ENCODE data around the gene PRKACA. TPM values are rescaled to one million over a fixed set of nuclear protein-coding genes. Genes with fewer than 3 reads are reported as not detected.

PRKACA gene
- total RNA-seq, 1 donor from 2014 or later: 87.1 TPM

DNA sequence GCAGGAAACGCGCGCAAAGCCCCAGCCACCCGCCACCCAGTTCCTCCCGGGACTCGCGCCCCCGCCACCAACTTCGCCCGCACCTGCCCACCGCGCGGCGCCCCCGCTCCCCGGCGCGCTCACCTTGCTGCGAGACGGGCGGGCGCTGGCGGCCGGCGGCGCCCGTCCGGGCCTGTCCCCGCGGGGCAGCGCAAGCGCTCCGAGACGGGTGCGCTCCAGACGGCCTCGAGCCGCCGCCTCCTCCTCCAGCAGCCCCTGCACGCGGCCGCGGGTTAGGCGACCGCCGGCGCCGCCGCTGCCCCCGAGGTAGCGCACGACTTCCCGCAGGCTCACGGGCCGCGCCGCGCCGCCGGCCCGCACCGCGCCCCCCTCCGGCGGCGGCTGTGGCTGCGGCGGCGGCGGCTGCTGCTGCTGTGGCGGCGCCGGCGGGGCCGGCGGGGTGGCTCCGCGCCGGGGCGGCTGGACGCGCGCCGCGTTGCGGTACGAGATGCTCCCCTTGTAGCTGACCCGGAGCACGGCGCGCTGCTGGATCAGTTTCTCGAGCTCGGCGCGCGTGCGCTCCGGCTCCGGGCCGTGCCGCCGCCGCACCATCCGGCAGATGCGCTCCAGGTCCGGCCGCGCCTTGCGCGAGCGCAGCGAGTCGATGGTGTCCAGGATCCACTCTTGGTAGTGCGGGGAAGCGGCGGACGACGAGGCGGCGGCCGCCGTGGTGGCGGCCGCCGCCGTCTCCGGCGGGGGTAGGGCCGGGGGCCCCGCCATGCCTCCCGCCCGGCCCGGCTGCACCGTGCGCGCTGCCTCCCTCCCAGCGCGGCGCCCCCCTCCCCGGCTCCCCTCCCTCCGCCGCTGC is 27.7 kb downstream of the PRKACA start:
- H3K36me3 ChIP-seq: peaks cover 13% of the 10 kb centered on the region
- peak; percentile 76 for DNase-seq
- intact Hi-C loops (cut with DNase I): no loop called here
- H3K4me1 ChIP-seq: peaks cover 16% of the 10 kb centered on the region
- ATAC-seq: peak; percentile 5 to 19
- H3K9me3 ChIP-seq: peaks cover 4% of the 10 kb centered on the region
- peak overlapping the region; percentile 88 for H3K4me3 ChIP-seq
- TF ChIP-seq, protein P1, sequence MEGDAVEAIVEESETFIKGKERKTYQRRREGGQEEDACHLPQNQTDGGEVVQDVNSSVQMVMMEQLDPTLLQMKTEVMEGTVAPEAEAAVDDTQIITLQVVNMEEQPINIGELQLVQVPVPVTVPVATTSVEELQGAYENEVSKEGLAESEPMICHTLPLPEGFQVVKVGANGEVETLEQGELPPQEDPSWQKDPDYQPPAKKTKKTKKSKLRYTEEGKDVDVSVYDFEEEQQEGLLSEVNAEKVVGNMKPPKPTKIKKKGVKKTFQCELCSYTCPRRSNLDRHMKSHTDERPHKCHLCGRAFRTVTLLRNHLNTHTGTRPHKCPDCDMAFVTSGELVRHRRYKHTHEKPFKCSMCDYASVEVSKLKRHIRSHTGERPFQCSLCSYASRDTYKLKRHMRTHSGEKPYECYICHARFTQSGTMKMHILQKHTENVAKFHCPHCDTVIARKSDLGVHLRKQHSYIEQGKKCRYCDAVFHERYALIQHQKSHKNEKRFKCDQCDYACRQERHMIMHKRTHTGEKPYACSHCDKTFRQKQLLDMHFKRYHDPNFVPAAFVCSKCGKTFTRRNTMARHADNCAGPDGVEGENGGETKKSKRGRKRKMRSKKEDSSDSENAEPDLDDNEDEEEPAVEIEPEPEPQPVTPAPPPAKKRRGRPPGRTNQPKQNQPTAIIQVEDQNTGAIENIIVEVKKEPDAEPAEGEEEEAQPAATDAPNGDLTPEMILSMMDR (IDR thresholded peaks at IDR 0.05): no peak
- peak overlapping the region; percentile 65 for H3K27ac ChIP-seq
- H3K27me3 ChIP-seq (ENCODE audit: low read depth): no peaks in the 10 kb centered on the region

DNA sequence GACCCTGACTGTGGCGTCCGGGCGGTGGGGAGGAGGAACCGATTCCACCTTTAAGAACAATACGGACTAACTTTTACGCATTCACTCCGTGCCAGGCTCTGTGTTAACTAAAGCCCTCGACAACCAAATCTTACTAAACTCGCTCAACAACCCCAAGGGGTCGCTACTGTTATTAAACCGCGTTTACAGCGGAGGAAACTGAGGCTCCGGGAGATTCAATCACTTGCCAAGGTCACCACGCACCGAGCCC is 28.2 kb downstream of the PRKACA start:
- intact Hi-C loops (cut with DNase I): no loop called here
- Histone ChIP-seq H3K36me3 (peaks cover 13% of the 10 kb centered on the region), H3K27me3 (ENCODE audit: low read depth) (no peaks in the 10 kb centered on the region), H3K27ac (no peak overlapping the region), H3K4me1 (peaks cover 16% of the 10 kb centered on the region), H3K9me3 (peaks cover 4% of the 10 kb centered on the region), H3K4me3 (peak overlapping the region; percentile 88)
- DNase-seq (no peak), ATAC-seq (no peak)
- TF ChIP-seq, protein P1 (IDR thresholded peaks at IDR 0.05): peak; percentile 10

DNA sequence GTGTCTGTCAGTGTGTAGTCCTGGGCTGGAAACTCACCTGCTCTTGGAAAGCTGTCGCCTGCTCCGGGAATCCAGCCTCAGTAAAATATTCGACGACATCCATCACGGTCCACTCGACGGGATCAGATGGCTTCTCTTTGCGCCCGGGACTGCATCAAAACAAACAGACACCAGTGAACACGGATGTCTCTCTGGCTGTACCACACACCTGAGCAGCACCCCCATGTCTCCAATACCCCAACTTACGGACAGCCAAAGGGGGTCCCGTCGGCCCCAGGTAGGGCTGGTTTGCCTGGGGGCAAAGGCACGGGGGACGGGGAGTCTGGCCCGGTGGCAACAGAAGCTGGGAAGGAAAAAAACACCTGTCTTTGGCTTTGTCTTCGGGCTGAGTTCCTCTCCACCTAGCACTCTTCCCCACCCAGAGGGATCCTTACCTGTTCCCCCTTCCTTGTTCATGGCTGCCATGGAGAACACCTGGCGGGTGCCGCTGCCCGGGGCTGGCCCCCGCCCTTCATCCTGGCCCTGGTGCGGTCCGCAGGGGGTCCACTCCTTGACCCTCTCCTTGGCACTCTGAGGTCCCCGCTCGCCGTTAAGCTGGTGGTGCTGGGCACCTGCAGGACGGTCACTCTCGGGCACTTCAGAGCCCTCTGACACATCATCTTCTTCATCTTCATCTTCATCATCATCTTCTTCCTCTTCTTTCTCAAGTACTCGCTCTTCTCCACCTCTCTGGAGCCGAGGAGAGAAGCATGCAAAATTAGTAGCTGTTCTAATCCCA is 28.7 kb downstream of the PRKACA start:
- Histone ChIP-seq H3K27ac (no peak overlapping the region), H3K27me3 (ENCODE audit: low read depth) (no peaks in the 10 kb centered on the region), H3K4me1 (peaks cover 16% of the 10 kb centered on the region), H3K36me3 (peaks cover 13% of the 10 kb centered on the region), H3K9me3 (peaks cover 4% of the 10 kb centered on the region), H3K4me3 (peak overlapping the region; percentile 88)
- DNase-seq (no peak), ATAC-seq (no peak)
- TF ChIP-seq, protein P1 (IDR thresholded peaks at IDR 0.05): no peak
- intact Hi-C loops (cut with DNase I): no loop called here

DNA sequence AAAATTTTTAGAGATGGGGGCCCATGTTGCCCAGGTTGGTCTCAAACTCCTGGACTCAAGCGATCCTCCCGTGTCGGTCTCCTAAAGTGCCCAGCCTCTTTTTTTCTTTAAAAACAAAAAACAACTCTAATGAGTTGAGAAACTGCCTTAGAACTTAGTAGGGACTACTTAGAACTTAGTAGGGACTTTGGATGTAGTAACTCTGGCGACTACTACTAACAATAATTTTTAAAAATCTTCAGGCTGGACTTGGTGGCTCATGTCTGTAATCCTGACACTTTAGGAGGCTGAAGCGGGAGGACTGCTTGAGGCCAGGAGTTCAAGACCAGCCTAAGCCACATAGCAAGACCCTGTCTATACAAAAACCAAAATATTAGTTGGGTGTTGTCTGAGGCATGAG is 31.5 kb downstream of the PRKACA start:
- no peak overlapping the region for H3K4me3 ChIP-seq
- intact Hi-C loops (cut with DNase I): no loop called here
- DNase-seq (no peak), ATAC-seq (no peak)
- peaks cover 13% of the 10 kb centered on the region for H3K36me3 ChIP-seq
- H3K27me3 ChIP-seq (ENCODE audit: low read depth): no peaks in the 10 kb centered on the region
- TF ChIP-seq, protein P1 (IDR thresholded peaks at IDR 0.05): no peak
- H3K4me1 ChIP-seq: peaks cover 22% of the 10 kb centered on the region
- H3K9me3 ChIP-seq: no peaks in the 10 kb centered on the region
- no peak overlapping the region for H3K27ac ChIP-seq

DNA sequence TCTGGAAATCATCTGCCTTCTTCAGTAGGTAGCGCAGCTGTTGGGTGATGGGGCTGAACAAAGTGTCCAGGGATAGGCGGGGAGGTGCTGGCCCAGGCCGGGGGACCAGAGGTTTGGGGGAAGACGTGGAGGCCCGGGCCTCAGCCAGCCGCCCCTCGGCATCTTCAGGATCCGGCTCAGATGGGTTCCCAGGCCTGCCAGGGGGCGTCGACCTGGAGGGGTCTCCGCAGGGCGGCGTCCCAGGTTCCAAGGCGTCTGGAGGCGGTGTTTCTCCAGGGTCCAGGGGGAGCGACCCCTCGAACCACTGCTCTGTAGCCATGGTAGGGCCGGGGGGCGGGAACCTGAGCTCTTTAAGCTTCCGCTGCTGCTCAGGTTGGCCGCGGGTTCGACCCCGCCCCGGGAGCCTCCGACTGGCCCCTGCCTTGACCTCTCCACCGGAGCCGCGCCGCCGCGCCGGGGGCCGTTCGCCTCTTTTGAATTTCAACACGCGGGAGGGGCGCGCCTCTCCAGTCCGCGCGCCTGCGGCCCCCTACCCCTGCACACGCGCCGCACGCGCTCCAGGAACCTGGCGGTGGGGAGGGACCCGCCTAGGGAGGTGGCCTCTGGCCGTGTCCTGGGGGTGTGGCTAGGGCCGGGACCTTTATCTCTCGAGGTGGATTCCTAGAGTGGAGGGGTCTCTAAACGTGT is 32.1 kb downstream of the PRKACA start, which contains the start of gene C19orf67:
Gene C19orf67 (minus strand): TSS at position 475 of the 687 bp plus-strand sequence. CDS start 156 bp downstream, at position 319.
- H3K9me3 ChIP-seq: no peaks in the 10 kb centered on the region
- H3K4me3 ChIP-seq: no peak within 1 kb of the TSS
- H3K27me3 ChIP-seq (ENCODE audit: low read depth): no peaks in the 10 kb centered on the region
- H3K27ac ChIP-seq: no peak within 1 kb of the TSS
- peaks cover 25% of the 10 kb centered on the region for H3K4me1 ChIP-seq
- peaks cover 13% of the 10 kb centered on the region for H3K36me3 ChIP-seq
- DNase-seq (no peak), ATAC-seq (no peak)
- intact Hi-C loops (cut with DNase I): no loop called here
- TF ChIP-seq, protein P1 (IDR thresholded peaks at IDR 0.05): no peak

Measured in lower lobe of right lung (tissue), 2 donors.